DOHH2 (cell line): Measurements from ENCODE around the gene CXorf65.

Experiments used
- CTCF ChIP-seq: fragments of 200-600 bp; sonication (generic); IDR thresholded peaks from one replicate; pipeline ENCODE4 v1.5.1; 2014; ENCODE audit warnings: antibody characterized with exemption, mild to moderate bottlenecking, low read depth, low read length; ENCODE audit not compliant: poor library complexity, severe bottlenecking
- EZH2phosphoT487 ChIP-seq: fragments of 200-600 bp; sonication (generic); IDR thresholded peaks from 2 replicates; pipeline ENCODE4 v1.6.1; 2017; ENCODE audit warnings: borderline replicate concordance, mild to moderate bottlenecking, antibody characterized with exemption, low read length, moderate library complexity, mixed read lengths

GRCh38 chrX:71067712-71068043 is 38.9 kb downstream of the CXorf65 start:
- TF ChIP-seq EZH2phosphoT487 (no peak), CTCF (no peak)
